GM21367 (cell line): Measurements from ENCODE around the gene DIS3L2.

Source experiments
- ATAC-seq: cut with Tn5 transposase; IDR thresholded peaks from one replicate; pipeline ENCODE4 v1.9.1; 2021; ENCODE audit not compliant: unreplicated experiment

Gene DIS3L2

DNA sequence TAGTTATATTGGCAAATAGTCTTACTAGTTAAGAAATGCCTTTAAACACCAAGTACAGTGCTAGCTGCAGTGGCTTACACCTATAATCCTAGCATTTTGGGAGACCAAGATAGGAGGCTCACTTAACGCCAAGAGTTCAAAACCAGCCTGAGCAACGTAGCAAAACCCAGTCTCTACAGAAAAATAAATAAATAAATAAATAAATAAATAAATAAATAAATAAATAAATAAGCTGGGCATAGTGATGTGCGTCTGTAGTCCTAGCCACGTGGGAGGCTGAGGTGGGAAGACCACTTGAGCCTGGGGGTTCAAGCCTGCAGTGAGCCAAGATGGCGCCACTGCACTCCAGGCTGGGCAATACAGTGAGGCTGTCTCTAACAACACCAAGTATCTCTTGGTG lies 258.4 kb downstream of the DIS3L2 start:
- ATAC-seq: no peak

DNA sequence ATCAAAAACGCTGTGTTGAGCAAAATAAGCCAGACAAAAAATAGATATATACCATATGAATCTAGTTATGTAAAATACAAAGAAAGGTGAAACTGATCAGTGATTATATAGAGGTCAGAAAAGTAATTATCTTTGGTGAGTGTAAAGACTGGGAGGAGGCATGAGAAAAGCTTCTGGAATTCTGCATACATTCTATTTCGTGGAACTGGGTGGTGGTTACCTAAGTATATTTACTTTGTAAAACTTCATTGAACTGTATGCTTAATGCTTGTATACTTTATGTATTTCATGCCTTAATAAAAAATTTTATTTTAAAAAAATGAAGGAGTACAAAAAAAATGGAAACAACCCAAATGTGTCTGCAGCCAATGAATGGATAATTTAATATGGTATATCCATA lies 263.9 kb downstream of the DIS3L2 start:
- ATAC-seq: no peak

DNA sequence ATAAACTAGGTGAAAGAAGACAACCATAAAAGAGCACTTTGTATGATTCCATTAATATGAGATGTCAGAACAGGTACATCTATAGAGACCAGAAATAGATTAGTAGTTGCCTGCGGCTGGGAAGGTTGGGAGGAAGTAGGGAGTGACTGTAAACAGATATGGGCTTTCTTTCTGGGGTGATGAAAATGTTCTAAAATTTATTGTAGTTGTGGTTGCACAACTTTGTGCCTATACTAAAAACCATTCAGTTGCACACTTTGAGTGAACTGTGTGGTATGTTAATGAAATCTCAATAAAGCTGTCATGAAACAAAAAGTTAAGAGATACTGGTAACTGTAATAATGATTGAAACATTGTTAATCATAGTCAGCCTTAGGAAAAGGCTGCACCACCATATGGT lies 264.4 kb downstream of the DIS3L2 start:
- ATAC-seq: no peak

DNA sequence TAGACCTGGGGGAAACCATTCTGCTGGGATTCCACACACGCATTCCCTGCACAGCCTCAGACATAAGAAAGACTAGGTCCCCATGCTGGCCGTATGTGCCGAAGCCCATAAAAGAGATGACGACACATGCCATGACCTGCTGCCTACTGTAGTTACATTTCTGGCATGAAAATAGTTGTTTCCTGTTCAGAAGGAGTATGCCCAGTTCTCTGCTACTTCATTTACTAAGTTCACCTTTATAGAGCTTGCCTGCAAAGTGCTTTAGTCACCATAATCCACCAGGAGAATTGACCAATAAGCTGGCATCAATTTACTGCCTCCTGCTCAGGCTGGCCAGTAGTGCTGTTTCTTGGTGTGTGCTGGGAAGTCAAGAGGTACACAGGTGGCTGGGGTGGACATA lies 266.8 kb downstream of the DIS3L2 start:
- no peak for ATAC-seq

DNA sequence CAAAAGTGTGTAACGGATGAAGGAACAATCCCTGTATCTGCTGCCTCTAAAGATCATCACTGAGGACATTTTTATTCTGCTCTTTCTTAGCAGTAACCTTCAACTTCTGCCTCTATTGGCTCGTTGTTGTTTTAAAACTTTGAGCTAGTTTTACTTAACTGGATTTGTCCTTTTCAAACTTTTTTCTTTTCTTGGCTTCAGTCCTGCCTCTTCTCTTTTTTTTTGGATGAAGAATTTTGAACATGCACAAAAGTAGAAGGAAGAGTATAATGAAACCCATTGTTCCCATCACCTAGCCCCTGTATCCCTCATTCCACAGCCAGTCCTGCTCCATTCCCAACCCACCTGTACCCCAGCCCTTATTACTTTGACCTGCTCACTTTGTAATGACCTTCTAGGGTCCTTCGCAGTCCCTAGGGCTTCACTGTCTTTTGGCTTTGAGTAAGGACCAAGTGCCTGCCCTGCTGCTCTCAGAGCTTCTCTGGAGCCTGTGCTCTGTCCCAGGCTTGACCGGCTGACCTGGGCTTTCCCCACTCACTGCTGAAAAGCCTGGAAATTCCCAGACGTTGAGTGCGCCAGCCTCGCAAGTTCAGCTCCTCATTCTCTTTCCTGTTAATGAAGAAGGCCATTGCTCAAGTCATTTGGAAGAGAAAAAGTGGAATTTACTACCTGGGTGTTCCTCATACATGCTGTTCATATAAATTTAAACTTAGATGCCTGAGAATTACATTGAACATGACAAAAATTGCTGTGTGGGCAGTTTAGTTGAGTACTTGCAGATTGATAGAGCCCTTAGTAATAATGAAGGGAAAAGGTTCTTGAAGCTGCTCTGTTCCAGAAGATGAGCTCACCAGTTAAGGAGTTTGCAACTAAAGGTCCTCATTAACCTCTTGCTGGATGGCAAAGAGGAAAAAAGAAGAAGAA lies 267.7 kb downstream of the DIS3L2 start:
- no peak for ATAC-seq

DNA sequence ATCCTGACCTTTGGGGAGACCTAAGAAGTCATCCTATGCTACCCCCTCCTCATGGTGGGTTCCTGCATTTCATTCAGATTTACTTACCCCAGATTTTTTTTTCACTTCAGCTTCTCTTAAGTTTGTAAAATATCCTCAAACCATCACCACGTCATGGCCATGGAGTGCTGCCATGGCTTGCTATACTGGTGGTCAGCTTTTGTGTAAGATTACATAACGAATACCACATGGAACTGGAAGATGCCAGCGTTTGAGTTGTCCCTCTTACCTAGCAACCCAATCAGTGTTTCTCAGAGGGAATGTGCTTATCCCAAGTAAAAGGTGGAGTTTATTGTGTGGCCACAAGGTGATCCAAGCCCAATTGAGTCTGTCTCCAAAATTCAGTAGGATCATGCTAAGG lies 268.4 kb downstream of the DIS3L2 start:
- no peak for ATAC-seq

DNA sequence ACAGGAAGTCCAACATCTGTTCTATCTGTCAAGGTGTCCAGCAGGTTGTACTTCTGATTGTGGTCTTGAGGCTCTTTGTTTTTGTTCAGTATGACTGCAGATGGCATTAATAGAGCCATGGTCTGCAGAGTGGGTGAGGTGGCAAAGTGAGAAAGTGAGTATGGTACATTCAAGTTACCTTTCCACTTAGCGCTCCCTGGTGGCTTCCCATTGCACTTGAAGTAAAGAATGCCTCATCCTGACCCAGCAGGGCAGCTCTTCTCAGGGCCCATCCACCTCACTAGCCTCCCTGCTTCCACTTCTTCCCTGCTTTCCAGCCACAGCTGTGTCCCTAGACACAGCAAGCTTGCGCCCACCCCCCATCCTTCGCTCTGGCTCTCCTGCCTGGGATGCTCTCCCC lies 269.0 kb downstream of the DIS3L2 start:
- no peak for ATAC-seq

DNA sequence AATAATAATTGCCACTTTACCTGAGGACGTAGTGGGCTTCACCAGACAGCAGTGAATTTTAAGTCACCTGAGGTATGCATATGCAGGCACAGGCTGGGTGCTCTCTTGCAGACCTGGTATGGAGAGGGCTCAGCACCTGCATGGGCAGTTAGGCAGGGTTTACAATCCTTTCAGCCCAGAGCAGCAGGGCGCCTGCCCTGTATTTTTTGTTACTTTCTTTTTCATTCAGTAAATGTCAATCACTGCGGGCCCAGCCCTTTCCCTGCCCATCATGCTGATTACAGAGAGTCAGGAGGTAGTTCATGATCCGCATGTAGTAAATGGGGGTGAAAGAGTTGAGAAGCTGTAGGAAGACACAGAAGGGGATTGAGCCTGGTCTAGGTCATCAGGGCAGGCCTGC lies 270.0 kb downstream of the DIS3L2 start:
- ATAC-seq: no peak

DNA sequence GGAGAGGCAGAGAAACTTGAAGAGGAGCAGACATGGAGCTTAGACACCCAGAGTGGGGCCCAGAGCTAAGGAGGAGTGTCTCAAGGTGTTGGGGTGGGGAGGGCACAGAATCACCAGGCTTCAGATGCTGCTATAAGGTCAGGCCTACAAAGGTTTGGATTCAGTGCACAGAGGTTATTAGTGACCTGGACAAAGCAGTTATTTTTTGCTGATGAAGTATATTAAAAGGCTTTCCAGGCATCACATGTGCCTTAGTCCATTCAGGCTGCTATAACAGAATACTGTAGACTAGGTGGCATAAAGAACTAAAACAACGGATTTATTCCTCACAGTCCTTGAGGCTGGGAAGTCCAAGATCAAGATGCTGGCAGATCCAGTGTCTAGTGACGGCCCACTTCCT lies 271.4 kb downstream of the DIS3L2 start:
- ATAC-seq: no peak

DNA sequence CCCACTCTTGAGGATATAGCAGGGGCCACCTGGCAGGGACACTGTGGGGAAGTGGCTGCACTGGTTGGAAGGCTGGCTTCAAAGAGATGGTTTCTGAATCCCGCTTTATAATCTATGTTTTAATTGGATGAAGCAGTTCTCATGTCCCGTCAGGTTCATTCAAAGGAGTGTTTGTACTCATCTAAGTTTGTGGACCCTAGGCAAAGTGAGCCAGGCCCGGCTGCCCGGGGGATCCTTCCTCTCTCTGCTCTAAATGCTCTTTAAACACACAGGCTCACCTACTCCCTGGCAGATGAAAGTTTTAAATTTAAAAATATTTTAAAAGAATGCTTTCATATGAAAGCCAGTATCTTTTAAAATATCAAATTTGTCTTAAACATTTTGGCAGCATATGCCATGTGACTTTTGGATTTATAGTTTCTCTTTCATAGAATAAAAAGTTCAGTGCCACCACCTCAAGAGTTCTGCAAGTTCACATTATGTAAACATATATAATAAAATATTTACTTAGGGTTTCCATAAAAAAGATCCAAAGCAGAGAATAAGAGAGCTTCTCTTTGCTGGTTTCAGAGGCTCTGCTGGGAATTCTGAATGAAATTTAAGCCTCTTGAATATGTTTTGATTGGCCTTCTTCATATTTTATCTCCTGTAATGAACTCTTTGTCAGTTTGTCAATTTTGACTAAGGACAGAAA lies 273.6 kb downstream of the DIS3L2 start:
- ATAC-seq: no peak

DNA sequence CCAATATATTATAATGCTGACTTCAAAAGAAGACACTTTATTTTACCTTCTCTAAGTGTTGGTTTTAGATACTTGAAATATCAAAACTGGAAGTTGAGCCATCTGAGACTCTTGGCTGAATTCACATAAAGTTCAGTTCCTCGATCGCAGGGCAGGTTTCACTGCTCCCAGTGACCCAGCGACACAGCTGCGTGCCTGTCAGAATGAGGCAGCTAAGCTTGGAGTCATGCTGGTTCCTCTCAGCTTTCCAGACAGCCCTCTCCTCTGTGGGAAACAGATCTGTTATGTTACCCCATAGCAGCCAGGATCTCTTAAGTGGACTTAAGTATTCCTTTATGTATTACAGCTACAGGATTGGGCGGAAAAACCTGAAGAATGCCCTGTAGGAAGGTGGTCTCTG lies 274.2 kb downstream of the DIS3L2 start:
- no peak for ATAC-seq

DNA sequence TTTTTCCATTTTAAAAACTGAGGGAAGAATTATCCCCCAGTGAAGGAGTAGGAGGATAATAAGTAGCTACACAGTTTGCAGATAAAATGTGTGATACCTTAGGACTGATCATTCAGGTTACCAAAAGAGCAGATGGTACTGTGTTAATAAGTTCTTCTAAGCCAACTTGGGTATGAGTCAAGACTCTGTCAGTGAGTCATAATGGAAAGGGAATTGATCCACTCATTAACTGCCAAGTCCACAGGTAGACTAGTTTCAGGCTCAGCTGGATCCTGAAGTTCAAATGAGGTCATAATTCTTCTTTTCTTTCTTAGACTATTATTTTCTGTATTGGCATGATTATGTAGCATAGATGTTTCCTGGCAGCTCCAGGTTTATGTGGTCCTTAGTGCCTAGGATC lies 274.7 kb downstream of the DIS3L2 start:
- peak; percentile 48 for ATAC-seq

DNA sequence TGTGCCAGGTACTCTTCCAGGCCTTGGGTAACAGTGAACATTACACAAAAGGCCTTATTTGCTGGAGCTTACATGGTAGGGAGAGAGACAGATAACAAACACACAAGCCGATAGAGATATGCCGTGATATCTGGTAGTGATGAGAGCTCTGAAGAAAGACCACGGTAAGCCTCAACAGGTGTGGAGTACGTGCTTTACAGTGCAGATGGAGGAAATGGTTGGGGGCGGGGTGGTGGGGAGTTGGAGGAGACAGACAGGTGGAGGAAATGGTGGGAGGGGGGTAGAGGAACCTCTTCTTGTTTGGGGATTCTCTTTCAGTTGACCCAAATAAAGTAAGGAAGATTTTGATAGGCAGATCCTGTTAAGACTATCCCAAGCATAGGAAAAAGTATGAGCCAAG lies 276.0 kb downstream of the DIS3L2 start:
- no peak for ATAC-seq

DNA sequence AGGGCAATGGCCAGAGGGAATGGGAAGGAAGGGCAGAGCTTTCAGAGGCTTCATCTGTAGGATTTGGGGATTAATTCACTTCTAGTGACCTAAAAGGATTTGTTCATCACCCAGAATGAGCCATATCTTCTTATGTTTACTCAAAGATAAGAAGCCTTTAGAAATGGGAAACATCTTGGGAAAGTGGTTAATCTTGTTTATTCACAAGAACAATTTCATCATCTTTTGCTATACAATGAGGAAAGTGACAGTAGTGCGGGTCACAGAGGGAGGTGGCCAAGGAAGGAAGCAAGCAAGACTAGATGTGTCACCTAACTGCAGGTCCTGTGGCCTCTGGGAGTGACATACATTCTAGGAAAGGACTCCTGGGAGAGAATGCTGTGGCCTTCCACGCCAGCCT lies 276.6 kb downstream of the DIS3L2 start:
- no peak for ATAC-seq

DNA sequence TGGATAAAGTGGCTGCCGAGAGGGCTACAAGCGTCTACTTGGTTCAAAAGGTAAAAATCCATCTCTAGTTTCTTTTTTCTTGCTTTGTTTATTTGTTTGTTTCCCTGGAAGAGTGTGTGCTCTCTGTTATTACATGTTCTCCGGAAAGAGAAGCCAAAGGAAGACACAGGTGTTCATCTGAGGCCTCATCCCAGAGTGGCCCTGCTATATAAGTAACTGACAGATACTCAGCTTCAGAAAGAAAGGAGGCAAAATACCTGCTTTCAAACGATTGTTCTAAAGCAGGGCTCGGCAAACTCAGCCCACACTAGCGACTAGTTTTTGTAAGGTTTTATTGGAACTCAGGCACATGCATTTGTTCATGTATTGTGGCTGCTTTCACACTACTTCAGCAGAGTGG lies 277.1 kb downstream of the DIS3L2 start:
- no peak for ATAC-seq

DNA sequence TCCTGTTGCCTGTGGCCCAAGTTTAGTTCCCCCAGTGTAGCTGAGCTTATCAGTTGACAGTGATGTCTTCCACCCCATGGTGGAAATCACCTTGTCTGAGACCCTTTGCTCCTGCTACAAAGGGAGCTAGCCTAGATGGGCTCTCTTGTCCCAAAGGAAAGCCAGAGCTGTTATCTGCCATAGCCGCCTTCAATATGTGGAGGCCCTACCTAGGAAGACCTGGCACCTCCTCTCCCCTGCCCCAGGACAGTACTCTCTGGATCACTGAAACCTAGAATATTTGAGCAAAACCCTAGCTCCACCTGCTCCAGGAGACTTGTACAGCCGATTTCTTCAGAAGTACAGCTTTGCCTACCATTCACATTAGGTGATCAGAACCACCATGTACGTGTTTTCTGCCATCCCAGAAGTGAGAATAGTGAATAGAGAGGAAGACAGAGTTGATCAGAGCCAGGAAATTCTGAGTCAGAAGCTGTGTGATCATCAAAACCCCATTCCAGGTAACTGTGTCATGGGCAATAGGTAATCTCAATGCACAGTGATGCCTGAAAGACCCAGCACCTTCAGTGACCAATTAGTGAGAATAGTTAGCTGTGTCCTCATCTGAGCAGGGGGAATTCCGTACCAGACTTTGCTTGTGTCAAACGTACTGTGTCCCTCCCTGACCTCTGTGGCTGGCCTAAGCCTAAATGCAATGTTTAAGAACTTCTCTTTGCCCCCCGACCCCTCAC lies 278.6 kb downstream of the DIS3L2 start:
- no peak for ATAC-seq

DNA sequence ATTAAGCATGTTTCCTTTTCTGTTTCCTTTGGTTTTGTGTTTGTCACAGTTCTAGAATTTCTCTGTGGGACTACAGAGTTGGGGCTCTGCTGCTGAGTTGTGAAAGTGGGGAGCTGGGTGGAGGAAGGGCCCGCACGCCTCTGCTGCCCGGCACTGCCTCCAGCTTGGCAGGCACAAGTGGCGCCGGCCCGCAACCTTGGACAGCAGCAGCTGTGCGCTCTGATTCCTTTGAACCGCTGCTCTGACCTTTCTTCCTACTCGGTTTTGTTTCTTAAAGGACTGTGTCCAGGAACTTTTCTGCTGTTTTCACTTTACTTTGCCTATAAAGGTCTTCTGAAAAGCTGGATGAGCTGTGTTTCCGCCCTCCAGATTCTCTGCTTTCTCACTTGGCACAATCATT lies 279.4 kb downstream of the DIS3L2 start:
- ATAC-seq: no peak

DNA sequence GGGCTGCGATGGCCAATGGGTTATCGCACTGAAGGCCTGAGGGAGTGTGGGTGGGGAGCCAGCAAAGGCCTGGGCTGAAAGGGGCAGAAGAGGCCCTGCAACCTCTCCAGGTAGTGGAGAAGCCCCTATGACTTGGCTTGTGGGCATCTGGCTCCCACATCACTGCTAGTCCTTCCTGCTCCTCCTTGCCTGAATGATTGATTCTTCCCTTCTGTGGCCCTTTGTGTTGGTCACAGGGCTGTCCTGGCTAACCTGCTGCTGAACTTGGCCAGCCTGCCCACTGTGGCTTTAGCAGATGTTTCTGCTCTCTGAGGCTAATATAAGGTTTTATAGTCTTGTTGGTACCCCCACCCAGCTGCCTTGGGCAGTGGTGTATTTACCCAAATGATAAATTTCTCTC lies 280.8 kb downstream of the DIS3L2 start:
- no peak for ATAC-seq

DNA sequence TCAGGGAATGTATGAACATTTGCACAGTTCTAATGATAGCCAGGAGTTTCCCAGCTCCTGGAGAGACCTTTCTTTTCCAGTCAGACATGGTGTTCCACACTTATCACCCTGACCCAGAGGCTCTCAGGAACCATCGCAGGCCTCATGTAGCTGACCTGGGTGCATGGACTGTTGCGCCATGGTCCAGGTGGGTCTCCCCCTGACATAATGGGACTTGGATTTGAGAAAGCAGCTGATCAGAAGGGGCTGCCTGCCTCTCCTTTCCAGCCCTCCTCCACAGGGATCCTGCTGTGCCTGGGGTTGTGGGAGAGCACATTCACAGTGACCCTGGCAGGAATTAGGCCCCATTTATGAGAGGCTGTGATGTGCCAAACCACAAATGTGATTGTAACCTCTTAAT lies 283.6 kb downstream of the DIS3L2 start:
- ATAC-seq: no peak

DNA sequence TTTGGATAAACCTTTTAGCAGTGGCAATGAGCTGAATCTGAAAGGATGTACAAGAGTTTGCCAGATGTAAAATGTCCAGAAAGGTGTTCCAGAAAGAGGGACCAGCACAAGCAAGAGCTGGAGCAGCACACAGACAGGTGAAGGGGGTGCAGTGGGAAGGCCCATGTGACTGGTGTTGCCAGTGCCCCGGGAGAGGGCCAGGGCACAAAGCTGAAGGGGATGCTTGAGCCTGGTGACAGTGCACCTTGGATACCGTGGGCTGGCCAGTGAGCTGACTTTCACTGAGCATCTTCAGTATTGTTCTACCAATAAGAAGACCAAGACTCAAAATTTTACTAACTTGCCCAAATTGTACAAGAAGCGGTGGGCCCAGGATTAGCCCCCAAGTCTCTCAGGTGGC lies 284.7 kb downstream of the DIS3L2 start:
- no peak for ATAC-seq

DNA sequence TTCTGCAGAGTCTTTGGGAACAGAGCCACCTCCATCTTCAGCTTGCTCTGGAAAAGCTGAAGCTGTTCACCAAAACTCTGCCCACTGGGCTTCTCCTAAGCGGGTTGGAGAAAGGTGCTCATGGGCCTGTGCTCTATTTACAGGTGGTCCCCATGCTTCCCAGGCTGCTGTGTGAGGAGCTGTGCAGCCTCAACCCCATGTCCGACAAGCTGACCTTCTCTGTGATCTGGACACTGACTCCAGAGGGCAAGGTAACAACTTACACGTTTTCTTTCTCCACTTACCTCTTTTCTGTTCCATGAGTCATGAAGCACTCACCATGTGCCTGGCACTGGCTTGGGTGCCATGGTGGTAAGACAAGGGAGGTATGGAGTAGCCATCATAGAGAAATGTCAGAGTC lies 287.6 kb downstream of the DIS3L2 start:
- ATAC-seq: no peak
